GM12801 (cell line): ENCODE measurements around the gene STOML3.

Experiments used
- CTCF ChIP-seq: IDR thresholded peaks from one replicate; pipeline ENCODE4 v1.5.1; 2011; ENCODE audit warnings: control low read depth; ENCODE audit not compliant: insufficient read length; ENCODE audit errors: extremely low read depth

Gene STOML3

GRCh38 chr13:38990693-38991092 is at the start of gene STOML3:
STOML3 (minus strand) TSS chr13:38990831; CDS start chr13:38990721, 110 bp downstream.
- no peak for TF ChIP-seq CTCF

DNA sequence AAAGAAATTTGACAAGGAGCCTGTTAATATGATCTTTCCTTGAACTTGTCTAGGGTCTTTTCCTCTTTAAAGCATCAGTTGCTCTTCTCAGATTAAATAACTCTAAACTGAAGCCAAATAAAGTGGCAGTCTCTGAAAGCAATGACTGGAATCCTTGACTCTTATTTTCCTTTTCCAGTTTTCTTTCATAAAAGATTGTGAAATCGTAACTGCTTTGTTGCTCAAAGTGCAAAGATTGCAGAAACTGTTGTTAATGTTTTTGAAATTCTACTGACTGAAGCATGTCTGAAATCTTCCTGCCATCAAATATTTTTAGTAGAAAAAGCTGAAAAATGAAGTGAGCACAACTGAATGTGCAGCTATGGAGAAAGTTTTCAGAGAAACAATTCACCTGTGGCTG is 49.6 kb upstream of the STOML3 start:
- TF ChIP-seq CTCF: no peak

DNA sequence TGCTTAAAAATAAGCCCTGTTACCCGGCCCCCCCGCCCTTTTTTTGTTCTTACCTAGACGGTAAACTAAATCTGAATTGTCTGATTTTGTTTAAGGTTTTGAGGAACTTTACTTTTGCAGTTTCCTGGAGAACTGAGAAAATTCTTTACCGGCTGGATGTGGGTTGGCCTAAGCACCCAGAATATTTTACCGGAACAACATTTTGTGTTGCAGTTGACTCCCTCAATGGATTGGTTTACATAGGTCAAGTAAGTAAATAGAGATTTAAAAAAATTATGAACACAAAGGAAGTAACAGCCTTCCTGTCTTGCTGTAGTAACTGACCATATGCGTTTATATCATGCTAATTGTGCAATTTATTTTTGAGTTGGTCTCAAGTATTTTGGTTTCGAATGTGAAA is 48.4 kb upstream of the STOML3 start:
- no peak for TF ChIP-seq CTCF

GRCh38 chr13:39038569-39039030 is 48.0 kb upstream of the STOML3 start:
- TF ChIP-seq CTCF: no peak

- TF ChIP-seq CTCF: no peak
Observed at GRCh38 chr13:39037880-39038568, 47.4 kb upstream of the STOML3 start, which contains the start of the genes NHLRC3 and PROSER1. NHLRC3 (plus strand) TSS chr13:39038456; CDS start chr13:39038640, 184 bp downstream. PROSER1 (minus strand) TSS chr13:39038089; CDS start chr13:39037242, 847 bp downstream.

DNA sequence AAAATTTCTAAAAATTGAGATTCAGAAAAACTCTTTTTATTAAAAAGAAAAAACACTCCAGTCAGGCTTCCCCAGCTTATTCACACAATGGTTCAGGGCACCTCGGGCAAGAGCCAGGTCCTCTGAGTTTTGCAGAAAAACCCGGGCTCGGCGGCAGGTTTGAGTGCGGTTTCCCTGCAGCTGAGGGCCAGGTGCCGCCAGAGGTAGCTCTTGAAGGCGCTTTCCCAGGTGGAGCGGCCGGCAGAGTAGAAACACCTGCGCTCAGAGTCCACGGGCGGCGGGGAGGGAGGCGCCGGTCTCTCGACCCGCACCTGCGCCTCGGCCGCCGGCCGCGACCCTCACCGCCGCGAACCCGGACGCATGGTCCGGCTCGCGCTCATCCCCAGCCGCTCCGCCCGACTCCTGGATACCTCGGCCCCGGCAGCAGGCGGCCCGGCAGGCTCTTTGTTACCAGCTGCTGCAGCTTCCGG is 46.8 kb upstream of the STOML3 start:
- TF ChIP-seq CTCF: no peak

GRCh38 chr13:39036212-39036611 is 45.6 kb upstream of the STOML3 start:
- TF ChIP-seq CTCF: no peak
